H1 (cell line): ENCODE data around the gene CABCOCO1.

Experiments
- CEBPB ChIP-seq: IDR thresholded peaks from 2 replicates; pipeline ENCODE4 v1.6.1; 2012; ENCODE audit warnings: low read depth, low read length
- CHD7 ChIP-seq: fragments of 300-600 bp; sonication (generic); IDR thresholded peaks from 2 replicates; pipeline ENCODE4 v1.7.1; 2012; ENCODE audit warnings: low read length, moderate library complexity, mild to moderate bottlenecking, inconsistent platforms; ENCODE audit not compliant: insufficient replicate concordance
- CREB1 ChIP-seq: IDR thresholded peaks from 2 replicates; pipeline ENCODE4 v1.6.1; 2012; ENCODE audit warnings: inconsistent platforms
- CTCF ChIP-seq, 3 experiments: IDR thresholded peaks; 1 replicate in 2 of 3; 2 replicates in 1 of 3; pipeline versions ENCODE4 v1.5.1 to v1.6.1; 2011; ENCODE audit warnings: low read length in 3 of 3, mild to moderate bottlenecking in 3 of 3, inconsistent platforms in 2 of 3, low read depth in 1 of 3, moderate library complexity in 1 of 3; ENCODE audit not compliant: insufficient read depth in 1 of 3; ENCODE audit errors: control extremely low read depth in 1 of 3
- EZH2 ChIP-seq: fragments of 200-600 bp; sonication (generic); IDR thresholded peaks from 2 replicates; pipeline ENCODE4 v1.7.1; 2012; ENCODE audit warnings: low read depth, mild to moderate bottlenecking, moderate library complexity, low read length, inconsistent platforms; ENCODE audit not compliant: severe bottlenecking
- JUN ChIP-seq: IDR thresholded peaks from 2 replicates; pipeline ENCODE4 v1.6.1; 2011; ENCODE audit warnings: low read depth, mild to moderate bottlenecking, improper control_type of control experiment, low read length
- KDM1A ChIP-seq: fragments of 200-600, 300-600 bp; sonication (generic); IDR thresholded peaks from 2 replicates; pipeline ENCODE4 v1.7.1; 2016; ENCODE audit warnings: mild to moderate bottlenecking, low read length, borderline replicate concordance
- PHF8 ChIP-seq: fragments of 200-600 bp; sonication (generic); conservative IDR thresholded peaks from 2 replicates; pipeline ENCODE4 v1.7.1; 2012; ENCODE audit warnings: low read depth, mild to moderate bottlenecking, inconsistent platforms, low read length, moderate library complexity
- RAD21 ChIP-seq, 2 experiments: IDR thresholded peaks in 1 of 2; conservative IDR thresholded peaks in 1 of 2; 2 replicates each; pipeline ENCODE4 v1.6.1; 2011; ENCODE audit warnings: low read depth in 2 of 2, low read length in 2 of 2, improper control_type of control experiment in 1 of 2, inconsistent platforms in 1 of 2, mild to moderate bottlenecking in 1 of 2, moderate library complexity in 1 of 2
- SUZ12 ChIP-seq: fragments of 200-600 bp; sonication (generic); IDR thresholded peaks from 2 replicates; pipeline ENCODE4 v1.6.1; 2012; ENCODE audit warnings: mild to moderate bottlenecking, inconsistent platforms, low read length, moderate library complexity, mixed read lengths
- TAF1 ChIP-seq: IDR thresholded peaks from 2 replicates; pipeline ENCODE4 v1.6.1; 2011; ENCODE audit warnings: mild to moderate bottlenecking, low read depth, low read length
- TCF12 ChIP-seq: IDR thresholded peaks from 2 replicates; pipeline ENCODE4 v1.6.1; 2011; ENCODE audit warnings: low read depth, mild to moderate bottlenecking, low read length

- TF ChIP-seq CHD7, result no peak
- no peak for TF ChIP-seq EZH2
- no peak for TF ChIP-seq TCF12
- TF ChIP-seq TAF1, result no peak
- no peak for TF ChIP-seq CTCF (IDR thresholded peaks at IDR 0.05; ENCODE audit: control extremely low read depth in 1 of 3, insufficient read depth in 1 of 3, low read depth in 1 of 3, low read length in 3 of 3)
- TF ChIP-seq KDM1A, result no peak
- TF ChIP-seq PHF8, result no peak
- no peak for TF ChIP-seq CREB1
- TF ChIP-seq RAD21 (IDR thresholded peaks at IDR 0.05 in 1 of 2, conservative IDR thresholded peaks at IDR 0.05 in 1 of 2; ENCODE audit: low read depth in 2 of 2, low read length in 2 of 2), result peak in 1 of 2 experiments; percentile 14; a peak in 1 of 4 replicates
- TF ChIP-seq JUN, result no peak
- no peak for TF ChIP-seq CEBPB
- TF ChIP-seq SUZ12, result no peak
These were observed 19.6 kb downstream of the CABCOCO1 start for GRCh38 chr10:61682323-61682722.
